Naive B cell (primary cell): ENCODE data around the gene ULK2. TPM values are rescaled to one million over a fixed set of nuclear protein-coding genes. Genes with fewer than 3 reads are reported as not detected.

Experiments
- ATAC-seq, 2 donors: fragments of 150-1000 bp; cut with Tn5 transposase; 2 replicates each; pipeline ENCODE4 v1.10.0; 2021; ENCODE audit warnings: low read depth in 2 of 2, mild to moderate bottlenecking in 2 of 2, moderate library complexity in 2 of 2
- DNase-seq: peaks from one replicate; pipeline ENCODE4 v3.0.0; 2022
- H3K27ac Mint-ChIP-seq, 6 donors: one replicate each; pipeline ENCODE4 v1.8.0; 2020 to 2022; ENCODE audit warnings: mild to moderate bottlenecking in 6 of 6, mixed read lengths in 6 of 6, moderate library complexity in 5 of 6, inconsistent platforms in 2 of 6
- H3K27me3 Mint-ChIP-seq, 3 donors: one replicate each; pipeline ENCODE4 v1.8.0; 2021 to 2022; ENCODE audit warnings: mixed read lengths in 3 of 3, mild to moderate bottlenecking in 1 of 3
- H3K36me3 Mint-ChIP-seq, 2 donors: one replicate each; pipeline ENCODE4 v1.8.0; 2020 to 2022; ENCODE audit warnings: mixed read lengths in 2 of 2, inconsistent platforms in 1 of 2, mild to moderate bottlenecking in 1 of 2
- H3K4me1 Mint-ChIP-seq, 3 donors: one replicate each; pipeline ENCODE4 v1.8.0; 2020 to 2022; ENCODE audit warnings: mixed read lengths in 3 of 3, inconsistent platforms in 1 of 3, mild to moderate bottlenecking in 1 of 3, moderate library complexity in 1 of 3
- H3K4me3 Mint-ChIP-seq, 8 donors: one replicate each; pipeline ENCODE4 v1.8.0; 2020 to 2022; ENCODE audit warnings: mild to moderate bottlenecking in 8 of 8, mixed read lengths in 8 of 8, moderate library complexity in 8 of 8, inconsistent platforms in 2 of 8
- H3K9me3 Mint-ChIP-seq, 7 donors: one replicate each; pipeline ENCODE4 v1.8.0; 2020 to 2022; ENCODE audit warnings: mixed read lengths in 7 of 7, mild to moderate bottlenecking in 5 of 7, inconsistent platforms in 2 of 7, moderate library complexity in 1 of 7
- polyA plus RNA-seq, 6 donors: library from polyadenylated mRNA; unstranded; fragments of 300-500 nt; fragmentation: Illumina TruSeq; gene quantifications; one replicate each; pipeline ENCODE4 v1.2.3, GENCODE V29; 2021; ENCODE audit warnings: low read depth in 6 of 6

The ULK2 gene
- polyA plus RNA-seq, 6 donors from 2014 or later: 0.04 to 1.5 (median 1.1) TPM; not detected in 1

- H3K9me3 Mint-ChIP-seq: no peaks in the 10 kb centered on the region
- DNase-seq (no peak), ATAC-seq (no peak)
- H3K4me3 Mint-ChIP-seq: peak overlapping the region in 1 of 8 donors; percentile 48
- peaks cover 23 to 39% (median 26%) of the 10 kb centered on the region in 3 donors for H3K4me1 Mint-ChIP-seq
- peaks cover 0 to 22% (median 14%) of the 10 kb centered on the region in 3 donors for H3K27me3 Mint-ChIP-seq
- H3K36me3 Mint-ChIP-seq: no peaks in the 10 kb centered on the region
- peak overlapping the region in 3 of 6 donors; percentile 19 to 57 (median 33) for H3K27ac Mint-ChIP-seq
Observed at GRCh38 chr17:19756546-19756945, 111.2 kb downstream of the ULK2 start.

- Mint-ChIP-seq H3K4me1 (peaks cover 23 to 39% (median 26%) of the 10 kb centered on the region in 3 donors), H3K27ac (peak overlapping the region in 3 of 6 donors; percentile 57 to 93 (median 80)), H3K9me3 (no peaks in the 10 kb centered on the region), H3K4me3 (peak overlapping the region in 3 of 8 donors; percentile 48 to 79 (median 65)), H3K36me3 (no peaks in the 10 kb centered on the region), H3K27me3 (peaks cover 5 to 22% (median 17%) of the 10 kb centered on the region in 3 donors)
- ATAC-seq: peak; percentile 66 to 68
- peak; percentile 29 for DNase-seq
Observed at GRCh38 chr17:19755821-19756510, 111.8 kb downstream of the ULK2 start.

- no peak for ATAC-seq
- peak overlapping the region in 3 of 6 donors; percentile 57 to 93 (median 86) for H3K27ac Mint-ChIP-seq
- no peak for DNase-seq
- H3K36me3 Mint-ChIP-seq: no peaks in the 10 kb centered on the region
- peaks cover 9 to 20% (median 17%) of the 10 kb centered on the region in 3 donors for H3K27me3 Mint-ChIP-seq
- H3K4me1 Mint-ChIP-seq: peaks cover 23 to 39% (median 26%) of the 10 kb centered on the region in 3 donors
- no peaks in the 10 kb centered on the region for H3K9me3 Mint-ChIP-seq
- H3K4me3 Mint-ChIP-seq: peak overlapping the region in 4 of 8 donors; percentile 50 to 79 (median 68)
Observed at GRCh38 chr17:19755392-19755791, 112.3 kb downstream of the ULK2 start.

- no peak for ATAC-seq
- H3K27me3 Mint-ChIP-seq: peaks cover 17 to 20% (median 17%) of the 10 kb centered on the region in 3 donors
- H3K9me3 Mint-ChIP-seq: no peaks in the 10 kb centered on the region
- H3K4me1 Mint-ChIP-seq: peaks cover 20 to 37% (median 26%) of the 10 kb centered on the region in 3 donors
- DNase-seq: no peak
- peak overlapping the region in 2 of 6 donors; percentile 54 to 80 for H3K27ac Mint-ChIP-seq
- H3K36me3 Mint-ChIP-seq: no peaks in the 10 kb centered on the region
- H3K4me3 Mint-ChIP-seq: peak overlapping the region in 4 of 8 donors; percentile 30 to 71 (median 58)
Observed at GRCh38 chr17:19753661-19754463, 113.9 kb downstream of the ULK2 start.

- ATAC-seq (no peak), DNase-seq (no peak)
- H3K9me3 Mint-ChIP-seq: no peaks in the 10 kb centered on the region
- no peaks in the 10 kb centered on the region for H3K36me3 Mint-ChIP-seq
- no peak overlapping the region for H3K27ac Mint-ChIP-seq
- no peak overlapping the region for H3K4me3 Mint-ChIP-seq
- peaks cover 20 to 37% (median 26%) of the 10 kb centered on the region in 3 donors for H3K4me1 Mint-ChIP-seq
- H3K27me3 Mint-ChIP-seq: peaks cover 17 to 28% (median 23%) of the 10 kb centered on the region in 3 donors
Observed at GRCh38 chr17:19753051-19753509, 114.7 kb downstream of the ULK2 start.

- peak overlapping the region in 2 of 8 donors; percentile 10 to 59 for H3K4me3 Mint-ChIP-seq
- DNase-seq (no peak), ATAC-seq (no peak)
- H3K9me3 Mint-ChIP-seq: no peaks in the 10 kb centered on the region
- H3K4me1 Mint-ChIP-seq: peaks cover 20 to 37% (median 26%) of the 10 kb centered on the region in 3 donors
- no peaks in the 10 kb centered on the region for H3K36me3 Mint-ChIP-seq
- H3K27me3 Mint-ChIP-seq: peaks cover 17 to 34% (median 30%) of the 10 kb centered on the region in 3 donors
- H3K27ac Mint-ChIP-seq: peak overlapping the region in 1 of 6 donors; percentile 92
Observed at GRCh38 chr17:19752216-19753050, 115.3 kb downstream of the ULK2 start.

- Mint-ChIP-seq H3K27ac (no peak overlapping the region), H3K9me3 (no peaks in the 10 kb centered on the region), H3K27me3 (peaks cover 17 to 45% (median 41%) of the 10 kb centered on the region in 3 donors), H3K4me1 (peaks cover 13 to 27% (median 20%) of the 10 kb centered on the region in 3 donors), H3K4me3 (no peak overlapping the region), H3K36me3 (no peaks in the 10 kb centered on the region)
- DNase-seq (no peak), ATAC-seq (no peak)
Observed at GRCh38 chr17:19750835-19751234, 116.9 kb downstream of the ULK2 start.

GRCh38 chr17:19750020-19750572 is 117.6 kb downstream of the ULK2 start:
- no peak for DNase-seq
- H3K27ac Mint-ChIP-seq: no peak overlapping the region
- peaks cover 17 to 45% (median 41%) of the 10 kb centered on the region in 3 donors for H3K27me3 Mint-ChIP-seq
- ATAC-seq: no peak
- H3K9me3 Mint-ChIP-seq: no peaks in the 10 kb centered on the region
- peaks cover 7 to 24% (median 12%) of the 10 kb centered on the region in 3 donors for H3K4me1 Mint-ChIP-seq
- no peak overlapping the region for H3K4me3 Mint-ChIP-seq
- no peaks in the 10 kb centered on the region for H3K36me3 Mint-ChIP-seq

GRCh38 chr17:19748807-19749193 is 118.9 kb downstream of the ULK2 start:
- Mint-ChIP-seq H3K9me3 (no peaks in the 10 kb centered on the region), H3K27ac (peak overlapping the region in 1 of 6 donors; percentile 77), H3K36me3 (no peaks in the 10 kb centered on the region), H3K4me1 (peaks cover 4 to 16% (median 8%) of the 10 kb centered on the region in 3 donors), H3K4me3 (no peak overlapping the region), H3K27me3 (peaks cover 17 to 49% (median 45%) of the 10 kb centered on the region in 3 donors)
- ATAC-seq (no peak), DNase-seq (no peak)

GRCh38 chr17:19747829-19748806 is 119.6 kb downstream of the ULK2 start, which contains the start of gene ALDH3A1:
TSS of gene ALDH3A1 (minus strand) at chr17:19748298. CDS start at chr17:19745129, 3,169 bp downstream.
- H3K9me3 Mint-ChIP-seq: no peaks in the 10 kb centered on the region
- H3K4me1 Mint-ChIP-seq: peaks cover 0 to 12% (median 8%) of the 10 kb centered on the region in 3 donors
- peaks cover 17 to 55% (median 45%) of the 10 kb centered on the region in 3 donors for H3K27me3 Mint-ChIP-seq
- H3K27ac Mint-ChIP-seq: peak within 1 kb of the TSS in 1 of 6 donors; percentile 77
- H3K36me3 Mint-ChIP-seq: no peaks in the 10 kb centered on the region
- ATAC-seq: no peak
- no peak within 1 kb of the TSS for H3K4me3 Mint-ChIP-seq
- no peak for DNase-seq

- Mint-ChIP-seq H3K4me1 (peaks cover 0 to 12% (median 8%) of the 10 kb centered on the region in 3 donors), H3K4me3 (peak overlapping the region in 1 of 8 donors; percentile 47), H3K27me3 (peaks cover 17 to 62% (median 45%) of the 10 kb centered on the region in 3 donors), H3K27ac (no peak overlapping the region), H3K9me3 (no peaks in the 10 kb centered on the region), H3K36me3 (no peaks in the 10 kb centered on the region)
- ATAC-seq (no peak), DNase-seq (no peak)
Observed at GRCh38 chr17:19747159-19747719, 120.5 kb downstream of the ULK2 start.
